ELF-1 (cell line): ENCODE measurements around the gene ARHGEF12.

Experiments
- DNase-seq: peaks from one replicate; pipeline ENCODE4 v3.0.0-alpha.2; 2016; ENCODE audit warnings: low read depth, low spot score

The ARHGEF12 gene

GRCh38 chr11:120516461-120517389, 180.5 kb downstream of the ARHGEF12 start:
- DNase-seq, result peak; percentile 84

- DNase-seq, result peak; percentile 64
Observed at GRCh38 chr11:120517390-120517761, 181.2 kb downstream of the ARHGEF12 start.

- DNase-seq, result peak; percentile 58
Observed at GRCh38 chr11:120517801-120518291, 181.6 kb downstream of the ARHGEF12 start.

GRCh38 chr11:120518356-120518755, 182.1 kb downstream of the ARHGEF12 start:
- no peak for DNase-seq

- DNase-seq, result no peak
Observed at GRCh38 chr11:120519474-120519873, 183.3 kb downstream of the ARHGEF12 start.

GRCh38 chr11:120520091-120520822, 184.0 kb downstream of the ARHGEF12 start:
- DNase-seq, result no peak

GRCh38 chr11:120521176-120521575, 185.0 kb downstream of the ARHGEF12 start:
- DNase-seq, result no peak

GRCh38 chr11:120522021-120522420, 185.8 kb downstream of the ARHGEF12 start:
- no peak for DNase-seq

GRCh38 chr11:120522736-120523135, 186.5 kb downstream of the ARHGEF12 start:
- DNase-seq, result no peak

- peak; percentile 30 for DNase-seq
Observed at GRCh38 chr11:120523196-120523595, 187.0 kb downstream of the ARHGEF12 start.

- DNase-seq, result no peak
Observed at GRCh38 chr11:120524536-120525085, 188.4 kb downstream of the ARHGEF12 start.

GRCh38 chr11:120525261-120526171, 189.3 kb downstream of the ARHGEF12 start:
- no peak for DNase-seq

GRCh38 chr11:120526241-120526640, 190.0 kb downstream of the ARHGEF12 start:
- DNase-seq, result no peak

- peak; percentile 86 for DNase-seq
Observed at GRCh38 chr11:120527111-120527761, 191.0 kb downstream of the ARHGEF12 start.

- DNase-seq, result no peak
Observed at GRCh38 chr11:120528749-120529148, 192.5 kb downstream of the ARHGEF12 start.

- DNase-seq, result no peak
Observed at GRCh38 chr11:120529214-120529613, 193.0 kb downstream of the ARHGEF12 start.

GRCh38 chr11:120529911-120530310, 193.7 kb downstream of the ARHGEF12 start:
- no peak for DNase-seq

- no peak for DNase-seq
Observed at GRCh38 chr11:120532082-120532831, 196.0 kb downstream of the ARHGEF12 start.

- peak; percentile 42 for DNase-seq
Observed at GRCh38 chr11:120532832-120533196, 196.6 kb downstream of the ARHGEF12 start.
